GM18526 (cell line): ENCODE results near the gene ZNF599.

ENCODE experiments used
- POLR2A ChIP-seq: IDR thresholded peaks from 3 replicates; pipeline ENCODE4 v1.6.1; 2011; ENCODE audit not compliant: insufficient read length; ENCODE audit errors: extremely low read depth

The ZNF599 gene

GRCh38 chr19:34713262-34713637, 59.8 kb downstream of the ZNF599 start:
- TF ChIP-seq POLR2A: no peak

GRCh38 chr19:34712395-34713261, 60.4 kb downstream of the ZNF599 start:
- no peak for TF ChIP-seq POLR2A

GRCh38 chr19:34711890-34712289, 61.1 kb downstream of the ZNF599 start:
- no peak for TF ChIP-seq POLR2A
